SK-N-MC (cell line): ENCODE results near the gene PRR33.

ENCODE experiments used
- DNase-seq: peaks from one replicate; pipeline ENCODE4 v3.0.0-alpha.2; 2011; ENCODE audit warnings: low read depth, low spot score
- H3K27ac ChIP-seq: fragments of 200-600 bp; sonication (generic); 2 replicates; pipeline ENCODE4 v1.5.1; 2016; ENCODE audit warnings: mixed run types
- H3K36me3 ChIP-seq: fragments of 200-600 bp; sonication (generic); 2 replicates; pipeline ENCODE4 v1.6.1; 2017; ENCODE audit warnings: antibody characterized with exemption, low read length, mixed read lengths; ENCODE audit not compliant: insufficient read depth
- H3K4me3 ChIP-seq: fragments of 200-600 bp; sonication (generic); 2 replicates; pipeline ENCODE4 v1.5.1; 2016
- H3K9ac ChIP-seq: fragments of 200-600 bp; sonication (generic); 2 replicates; pipeline ENCODE4 v1.8.0; 2017; ENCODE audit warnings: mixed run types, mixed read lengths; ENCODE audit not compliant: insufficient read length
- H3K9me3 ChIP-seq: fragments of 200-600 bp; sonication (generic); 2 replicates; pipeline ENCODE4 v1.6.1; 2017; ENCODE audit warnings: low read depth, mild to moderate bottlenecking, antibody characterized with exemption, low read length, moderate library complexity, mixed read lengths
- EZH2 ChIP-seq: fragments of 200-600 bp; sonication (generic); IDR thresholded peaks from one replicate; pipeline ENCODE4 v1.6.1; 2017; ENCODE audit warnings: antibody characterized with exemption
- FOXP2 ChIP-seq: optimal IDR thresholded peaks from 2 replicates; pipeline ENCODE3; 2011; ENCODE audit warnings: mild to moderate bottlenecking, moderate library complexity; ENCODE audit not compliant: insufficient read depth; ENCODE audit errors: extremely low read length, control extremely low read depth
- POLR2AphosphoS5 ChIP-seq: IDR thresholded peaks from 2 replicates; pipeline ENCODE4 v1.6.1; 2012; ENCODE audit warnings: mild to moderate bottlenecking, low read depth, low read length, borderline replicate concordance

PRR33 gene

GRCh38 chr11:1861435-1862411 is 30.0 kb downstream of the PRR33 start:
- Histone ChIP-seq H3K36me3 (no peaks in the 10 kb centered on the region), H3K27ac (no peak overlapping the region), H3K4me3 (no peak overlapping the region), H3K9me3 (no peaks in the 10 kb centered on the region), H3K9ac (no peak overlapping the region)
- no peak for DNase-seq
- TF ChIP-seq FOXP2 (no peak), POLR2AphosphoS5 (no peak), EZH2 (no peak)

- Histone ChIP-seq H3K9ac (no peak overlapping the region), H3K36me3 (no peaks in the 10 kb centered on the region), H3K27ac (no peak overlapping the region), H3K9me3 (no peaks in the 10 kb centered on the region), H3K4me3 (no peak overlapping the region)
- no peak for TF ChIP-seq EZH2
- TF ChIP-seq FOXP2 = no peak
- no peak for DNase-seq
Observed at GRCh38 chr11:1860108-1860507, 31.6 kb downstream of the PRR33 start.

- TF ChIP-seq EZH2 (no peak), FOXP2 (no peak), POLR2AphosphoS5 (no peak)
- H3K27ac ChIP-seq = no peak overlapping the region
- no peaks in the 10 kb centered on the region for H3K9me3 ChIP-seq
- no peak overlapping the region for H3K9ac ChIP-seq
- DNase-seq = no peak
- no peaks in the 10 kb centered on the region for H3K36me3 ChIP-seq
- no peak overlapping the region for H3K4me3 ChIP-seq
Observed at GRCh38 chr11:1859004-1859403, 32.7 kb downstream of the PRR33 start.

- Histone ChIP-seq H3K36me3 (no peaks in the 10 kb centered on the region), H3K4me3 (no peak overlapping the region), H3K9me3 (no peaks in the 10 kb centered on the region), H3K27ac (no peak overlapping the region), H3K9ac (no peak overlapping the region)
- no peak for TF ChIP-seq EZH2
- TF ChIP-seq FOXP2 = no peak
- TF ChIP-seq POLR2AphosphoS5 = no peak
- DNase-seq = no peak
Observed at GRCh38 chr11:1858576-1858975, 33.1 kb downstream of the PRR33 start.

- H3K36me3 ChIP-seq = no peaks in the 10 kb centered on the region
- no peak overlapping the region for H3K27ac ChIP-seq
- DNase-seq = no peak
- no peak overlapping the region for H3K4me3 ChIP-seq
- TF ChIP-seq EZH2 (no peak), POLR2AphosphoS5 (no peak), FOXP2 (no peak)
- H3K9ac ChIP-seq = no peak overlapping the region
- H3K9me3 ChIP-seq = no peaks in the 10 kb centered on the region
Observed at GRCh38 chr11:1858154-1858553, 33.5 kb downstream of the PRR33 start.

- Histone ChIP-seq H3K36me3 (no peaks in the 10 kb centered on the region), H3K27ac (no peak overlapping the region), H3K4me3 (no peak overlapping the region), H3K9ac (no peak overlapping the region), H3K9me3 (no peaks in the 10 kb centered on the region)
- no peak for DNase-seq
- TF ChIP-seq FOXP2 = no peak
- TF ChIP-seq POLR2AphosphoS5 = no peak
- TF ChIP-seq EZH2 = no peak
Observed at GRCh38 chr11:1857064-1857463, 34.6 kb downstream of the PRR33 start.

GRCh38 chr11:1856306-1857005 is 35.2 kb downstream of the PRR33 start:
- Histone ChIP-seq H3K9ac (no peak overlapping the region), H3K4me3 (no peak overlapping the region), H3K9me3 (no peaks in the 10 kb centered on the region), H3K27ac (no peak overlapping the region), H3K36me3 (no peaks in the 10 kb centered on the region)
- TF ChIP-seq POLR2AphosphoS5 (no peak), EZH2 (no peak), FOXP2 (no peak)
- DNase-seq = no peak

GRCh38 chr11:1855886-1856265 is 35.8 kb downstream of the PRR33 start:
- Histone ChIP-seq H3K9me3 (no peaks in the 10 kb centered on the region), H3K4me3 (no peak overlapping the region), H3K36me3 (no peaks in the 10 kb centered on the region), H3K9ac (no peak overlapping the region), H3K27ac (no peak overlapping the region)
- TF ChIP-seq POLR2AphosphoS5 (no peak), FOXP2 (no peak), EZH2 (no peak)
- DNase-seq = no peak
